Measurements from ENCODE around the gene CNNM2.
"Not testable (repeated sequence)": the region's sequence is repeated elsewhere in the genome, so short reads cannot be mapped to it uniquely, and the experiment has no call there.

CNNM2 gene

GRCh38 chr10:103109821-103110220, 191.7 kb downstream of the CNNM2 start:
- no peak for DNase-seq (ENCODE audit: low spot score)

GRCh38 chr10:103110407-103110806, 192.3 kb downstream of the CNNM2 start:
- DNase-seq (ENCODE audit: low spot score), result no peak

GRCh38 chr10:103111031-103111917, 193.2 kb downstream of the CNNM2 start:
- no peak for DNase-seq (ENCODE audit: low spot score)

GRCh38 chr10:103111918-103112877, 194.1 kb downstream of the CNNM2 start:
- DNase-seq (ENCODE audit: low spot score), result no peak

- DNase-seq (ENCODE audit: low spot score), result peak; percentile 50
Observed at GRCh38 chr10:103114876-103115275, 196.8 kb downstream of the CNNM2 start.

- DNase-seq (ENCODE audit: low spot score), result no peak
Observed at GRCh38 chr10:103117247-103117646, 199.2 kb downstream of the CNNM2 start.

GRCh38 chr10:103120546-103120945, 202.5 kb downstream of the CNNM2 start:
- no peak for DNase-seq (ENCODE audit: low spot score)

- DNase-seq (ENCODE audit: low spot score), result peak; percentile 8
Observed at GRCh38 chr10:103120977-103121735, 203.1 kb downstream of the CNNM2 start.

GRCh38 chr10:103123282-103124024, 205.4 kb downstream of the CNNM2 start:
- no peak for DNase-seq (ENCODE audit: low spot score)

GRCh38 chr10:103124420-103125096, 206.5 kb downstream of the CNNM2 start:
- DNase-seq (ENCODE audit: low spot score), result no peak

- no peak for DNase-seq (ENCODE audit: low spot score)
Observed at GRCh38 chr10:103125323-103126267, 207.5 kb downstream of the CNNM2 start.

GRCh38 chr10:103127241-103127640, 209.1 kb downstream of the CNNM2 start:
- no peak for DNase-seq (ENCODE audit: low spot score)

- not testable (repeated sequence) for DNase-seq (ENCODE audit: low spot score)
Observed at GRCh38 chr10:103130180-103130579, 212.1 kb downstream of the CNNM2 start.

GRCh38 chr10:103130910-103131309, 212.8 kb downstream of the CNNM2 start:
- no peak for DNase-seq (ENCODE audit: low spot score)

- not testable (repeated sequence) for DNase-seq (ENCODE audit: low spot score)
Observed at GRCh38 chr10:103135168-103135567, 217.1 kb downstream of the CNNM2 start.

GRCh38 chr10:103139803-103140202, 221.7 kb downstream of the CNNM2 start:
- DNase-seq (ENCODE audit: low spot score), result no peak

Measured in LoVo (cell line).